GM18498 (cell line): ENCODE data around the gene CRAMP1.

Source experiments
- ATAC-seq: cut with Tn5 transposase; IDR thresholded peaks from one replicate; pipeline ENCODE4 v1.9.1; 2021; ENCODE audit warnings: mild to moderate bottlenecking, moderate library complexity; ENCODE audit not compliant: unreplicated experiment

Gene CRAMP1, protein sequence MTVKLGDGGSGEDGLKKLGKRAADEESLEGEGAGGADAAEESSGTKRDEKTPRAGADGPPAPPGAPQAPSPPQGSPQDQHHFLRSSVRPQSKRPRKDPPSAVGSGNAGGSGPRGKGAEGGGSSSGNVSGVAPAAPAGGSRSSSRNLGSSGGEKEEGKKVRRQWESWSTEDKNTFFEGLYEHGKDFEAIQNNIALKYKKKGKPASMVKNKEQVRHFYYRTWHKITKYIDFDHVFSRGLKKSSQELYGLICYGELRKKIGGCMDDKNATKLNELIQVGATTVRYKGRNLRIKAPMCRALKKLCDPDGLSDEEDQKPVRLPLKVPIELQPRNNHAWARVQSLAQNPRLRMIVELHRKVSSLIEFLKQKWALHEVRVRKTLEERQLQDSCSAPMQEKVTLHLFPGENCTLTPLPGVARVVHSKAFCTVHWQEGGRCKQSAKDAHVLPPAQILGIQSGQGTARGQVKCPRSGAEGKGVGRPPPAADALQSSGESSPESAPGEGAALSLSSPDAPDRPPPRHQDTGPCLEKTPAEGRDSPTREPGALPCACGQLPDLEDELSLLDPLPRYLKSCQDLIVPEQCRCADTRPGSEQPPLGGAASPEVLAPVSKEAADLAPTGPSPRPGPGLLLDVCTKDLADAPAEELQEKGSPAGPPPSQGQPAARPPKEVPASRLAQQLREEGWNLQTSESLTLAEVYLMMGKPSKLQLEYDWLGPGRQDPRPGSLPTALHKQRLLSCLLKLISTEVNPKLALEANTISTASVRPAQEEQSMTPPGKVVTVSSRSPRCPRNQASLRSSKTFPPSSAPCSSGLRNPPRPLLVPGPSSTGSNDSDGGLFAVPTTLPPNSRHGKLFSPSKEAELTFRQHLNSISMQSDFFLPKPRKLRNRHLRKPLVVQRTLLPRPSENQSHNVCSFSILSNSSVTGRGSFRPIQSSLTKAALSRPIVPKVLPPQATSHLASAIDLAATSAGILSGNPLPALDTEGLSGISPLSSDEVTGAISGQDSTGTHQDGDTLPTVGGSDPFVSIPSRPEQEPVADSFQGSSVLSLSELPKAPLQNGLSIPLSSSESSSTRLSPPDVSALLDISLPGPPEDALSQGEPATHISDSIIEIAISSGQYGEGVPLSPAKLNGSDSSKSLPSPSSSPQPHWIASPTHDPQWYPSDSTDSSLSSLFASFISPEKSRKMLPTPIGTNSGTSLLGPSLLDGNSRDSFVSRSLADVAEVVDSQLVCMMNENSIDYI (N-terminal part only)

DNA sequence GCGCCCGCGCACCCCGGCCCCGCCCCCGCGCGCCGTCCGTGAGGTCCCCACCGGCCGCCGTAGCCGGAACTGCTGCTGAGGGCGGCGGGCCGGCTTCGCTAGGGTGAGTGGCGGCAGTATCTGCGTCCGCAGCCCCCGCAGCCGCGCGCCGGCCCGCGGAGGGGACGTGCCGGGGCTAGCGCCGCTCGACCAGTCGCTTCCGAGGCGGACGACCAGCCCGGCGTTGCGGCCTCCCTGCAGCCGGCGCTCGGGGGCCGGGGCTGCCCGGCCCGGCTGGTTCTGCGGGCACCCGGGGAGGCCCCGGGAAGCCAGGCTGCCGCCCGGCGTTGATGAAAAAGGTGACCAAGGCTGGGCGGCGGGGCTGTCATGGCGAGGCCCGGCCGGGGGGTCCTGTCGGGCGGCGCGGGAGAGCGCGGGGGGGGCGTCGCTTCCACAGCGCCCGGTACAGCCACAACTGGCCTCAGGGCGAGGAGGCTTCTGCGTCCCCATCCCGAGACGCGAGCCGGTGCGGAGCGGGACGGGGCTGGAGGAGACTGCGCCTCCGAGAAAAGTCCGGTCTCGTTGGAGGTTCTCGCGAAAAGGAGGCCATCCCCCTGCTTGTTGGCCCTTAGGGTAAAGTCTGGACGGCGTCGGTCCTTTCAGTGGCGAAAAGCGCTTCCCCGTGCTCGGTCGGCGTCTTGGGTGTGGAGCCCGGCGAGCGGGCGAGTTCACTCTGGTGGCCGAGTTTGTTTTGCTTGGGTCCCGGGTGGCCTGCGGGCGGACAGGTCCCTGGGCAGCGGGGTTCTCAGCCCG, at the start of gene CRAMP1:
TSS of gene CRAMP1 (plus strand) at position 41 of the 792 bp plus-strand sequence. CDS start 2,280 bp downstream, outside the sequence.
- ATAC-seq, result no peak

DNA sequence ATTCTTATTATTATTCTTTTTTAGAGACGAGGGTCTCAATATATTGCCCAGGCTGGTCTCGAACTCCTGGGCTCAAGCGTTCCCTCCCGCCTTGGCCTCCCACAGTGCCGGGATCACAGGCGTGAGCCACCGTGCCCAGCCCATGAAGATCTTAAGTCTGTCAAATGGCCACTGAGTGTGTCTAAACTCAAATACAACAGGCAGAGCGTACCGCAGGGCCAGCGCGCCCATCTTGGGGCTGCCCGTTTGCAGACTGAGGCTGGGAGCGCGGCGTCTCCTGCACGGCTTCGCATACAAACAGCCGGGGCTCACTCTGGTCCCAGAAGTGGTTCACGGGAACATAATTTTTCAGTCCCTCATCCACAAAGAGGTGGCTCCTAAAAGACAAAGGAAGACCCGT, 48.4 kb upstream of the CRAMP1 start:
- ATAC-seq, result no peak

DNA sequence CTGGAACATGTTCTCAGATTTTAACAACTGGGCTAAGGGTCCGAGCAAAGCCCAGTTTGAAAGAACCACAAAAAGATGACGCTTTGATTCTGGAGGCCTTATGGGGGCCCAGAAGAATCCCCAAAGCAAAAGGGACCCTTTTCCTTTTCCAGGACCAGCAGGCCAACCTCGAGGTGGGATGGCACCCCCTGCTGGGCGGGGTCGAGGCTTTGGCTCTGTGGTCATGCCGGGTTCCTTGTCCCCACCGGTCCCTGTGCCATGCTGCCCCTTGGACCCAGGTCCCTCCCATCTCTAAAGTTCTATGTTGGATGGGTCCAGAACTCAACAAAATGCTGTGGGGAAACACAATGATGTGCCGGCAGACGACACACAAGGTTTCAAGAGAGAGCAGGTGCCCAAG, 47.8 kb upstream of the CRAMP1 start:
- no peak for ATAC-seq

DNA sequence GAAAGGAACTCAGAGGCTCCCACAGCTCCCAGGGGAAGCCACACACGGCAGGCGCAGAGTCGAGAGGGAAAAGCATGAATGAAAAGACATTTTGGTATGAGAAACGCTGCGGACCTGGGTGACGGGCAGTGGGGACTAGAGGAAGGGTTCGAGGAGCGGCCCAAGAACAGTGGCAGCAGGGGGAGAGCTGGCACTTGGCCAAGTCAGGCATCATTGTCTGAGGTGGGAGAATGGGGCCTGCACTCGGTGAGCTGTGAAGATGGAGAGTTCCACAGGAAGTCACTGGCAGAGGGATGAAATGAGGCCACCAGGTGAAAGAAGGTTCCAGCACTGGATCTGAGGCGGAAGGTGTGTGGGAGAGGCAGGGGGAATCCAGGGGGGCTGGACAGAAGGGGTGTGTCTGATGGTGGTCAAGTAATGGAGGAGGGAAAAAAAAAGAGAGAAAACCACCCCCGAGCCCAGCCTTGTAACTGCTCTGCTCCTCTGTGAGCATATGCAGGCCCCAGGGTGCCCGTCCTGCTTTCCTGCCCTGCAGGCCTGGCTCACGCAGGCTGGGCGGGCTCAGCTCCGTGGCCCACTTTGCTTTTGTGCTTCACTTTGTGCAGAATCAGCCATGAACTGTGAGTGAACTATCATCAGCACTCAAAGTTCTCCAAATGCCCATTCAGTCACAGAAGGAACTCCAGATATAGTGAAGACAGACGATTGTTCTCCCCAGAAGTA, 46.9 kb upstream of the CRAMP1 start:
- no peak for ATAC-seq

DNA sequence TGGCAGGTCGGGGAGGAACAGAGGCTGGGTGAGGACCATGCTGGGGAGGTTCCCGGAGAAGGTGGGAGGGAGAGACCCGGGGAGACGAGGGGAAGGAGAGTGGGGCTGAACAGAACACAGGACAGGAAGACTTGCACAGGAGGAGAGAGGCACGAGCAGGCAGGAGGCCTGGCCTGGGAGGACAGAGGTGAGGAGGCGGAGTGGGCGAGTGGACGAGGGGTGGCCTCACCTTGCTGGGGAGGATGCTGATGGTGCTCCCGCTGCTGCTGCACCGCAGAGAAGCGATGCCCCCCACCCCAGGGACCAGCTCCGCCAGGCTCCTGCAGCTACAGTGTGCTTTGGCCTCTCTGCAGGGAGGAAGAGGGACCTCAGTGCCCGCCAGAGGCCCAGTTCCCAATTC, 44.2 kb upstream of the CRAMP1 start:
- no peak for ATAC-seq

DNA sequence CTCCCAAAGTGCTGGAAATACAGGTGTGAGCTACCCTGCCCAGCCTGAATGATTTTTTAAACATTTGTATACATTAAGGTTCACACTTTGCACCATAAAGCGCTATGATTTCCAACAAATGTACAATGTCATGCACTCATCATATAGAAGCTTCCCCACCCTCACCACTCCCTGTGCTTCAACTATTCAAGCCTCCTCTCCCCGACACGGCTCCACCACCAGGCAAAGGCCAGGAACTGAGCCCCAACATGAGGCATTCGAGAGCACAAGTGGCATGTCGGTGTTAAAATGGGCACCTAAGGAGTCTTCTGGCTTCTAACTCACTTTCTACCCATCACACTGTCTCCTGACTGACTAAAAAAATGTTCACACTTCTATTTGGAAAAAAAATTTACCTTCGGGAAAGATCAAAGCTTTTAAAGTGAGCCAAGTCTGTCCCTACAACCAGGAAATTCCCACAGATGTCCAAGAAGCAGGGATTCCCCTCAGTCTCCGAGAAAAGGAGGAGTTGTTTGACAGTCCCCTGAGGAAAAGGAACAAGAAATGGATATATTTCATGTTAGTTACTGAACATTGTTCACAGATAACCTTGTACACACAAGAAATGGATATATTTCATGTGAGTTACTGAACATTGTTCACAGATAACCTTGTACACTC, 41.0 kb upstream of the CRAMP1 start:
- no peak for ATAC-seq

DNA sequence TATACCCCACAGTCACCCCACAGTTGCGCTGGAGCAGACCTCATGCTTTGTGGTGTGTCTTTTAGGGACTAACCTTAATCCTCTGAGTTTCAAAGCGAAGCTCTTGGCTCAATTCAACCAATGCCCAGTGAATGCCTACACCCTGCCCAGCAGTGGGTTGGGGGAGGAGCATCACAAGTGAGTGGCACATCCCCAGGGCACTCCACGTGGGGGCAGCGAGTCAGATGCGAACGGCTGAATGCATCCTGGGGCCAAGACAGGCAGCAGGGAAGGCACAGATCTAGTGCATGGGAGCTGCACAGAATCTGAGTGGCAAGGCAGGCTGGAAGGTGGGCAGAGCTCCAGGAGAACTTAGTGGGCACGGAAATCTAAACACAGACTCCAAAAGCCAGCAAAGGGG, 39.5 kb upstream of the CRAMP1 start:
- ATAC-seq, result no peak

DNA sequence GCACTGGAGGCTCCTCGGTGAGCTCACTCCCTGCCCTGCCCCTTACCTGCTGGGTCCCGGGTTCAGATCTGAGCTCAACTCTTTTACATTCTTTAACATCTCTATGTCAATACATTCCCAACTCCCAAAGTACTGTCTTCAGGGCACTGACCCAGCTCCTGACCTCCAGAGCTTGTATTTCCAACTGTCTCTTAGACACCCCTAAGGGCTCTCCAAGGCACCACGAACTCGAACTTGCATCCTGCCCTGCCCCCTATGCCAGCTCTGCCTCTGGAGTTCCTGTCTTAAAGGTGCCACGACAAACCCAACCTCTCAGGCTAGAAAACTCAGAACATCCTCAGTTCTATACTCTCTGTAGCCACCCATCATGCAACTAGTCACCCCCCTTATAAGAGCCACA, 38.9 kb upstream of the CRAMP1 start:
- ATAC-seq, result no peak

DNA sequence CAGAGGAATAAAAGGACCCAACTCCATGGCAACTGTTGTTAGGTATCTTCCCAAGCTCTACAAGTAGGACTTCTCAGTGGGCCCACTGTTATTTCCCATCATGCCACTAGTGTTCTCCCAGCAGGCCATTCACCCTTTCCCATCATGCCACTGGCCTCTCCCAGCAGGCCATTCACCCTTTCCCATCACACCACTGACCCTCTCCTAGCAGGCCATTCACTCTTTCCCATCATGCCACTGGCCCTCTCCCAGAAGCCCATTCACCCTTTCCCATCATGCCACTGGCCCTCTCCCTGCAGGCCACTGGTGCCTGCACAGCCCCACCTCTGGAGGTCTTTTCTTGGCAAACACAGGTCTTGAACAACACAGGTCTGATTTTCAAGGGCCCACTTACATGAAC, 36.6 kb upstream of the CRAMP1 start:
- no peak for ATAC-seq

DNA sequence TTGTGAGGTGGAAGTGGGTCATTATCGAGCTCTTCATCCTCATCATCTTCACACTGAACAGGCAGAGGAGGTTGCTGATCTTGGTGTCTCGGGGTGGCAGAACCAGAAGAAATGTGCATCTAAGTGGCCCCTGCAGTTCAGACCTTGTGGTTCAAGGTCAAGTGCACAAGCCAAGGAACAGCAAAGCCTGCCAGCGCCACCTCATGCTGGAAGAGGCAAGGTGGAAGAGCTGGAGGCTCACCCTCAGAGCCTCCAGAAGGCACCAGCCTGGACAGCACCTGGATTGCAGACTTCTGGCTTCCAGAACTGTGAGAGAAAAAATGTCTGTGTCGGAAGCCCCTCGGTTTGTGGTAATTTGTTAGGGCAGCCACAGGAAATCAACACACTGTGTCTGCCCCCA, 32.9 kb upstream of the CRAMP1 start:
- ATAC-seq, result no peak

DNA sequence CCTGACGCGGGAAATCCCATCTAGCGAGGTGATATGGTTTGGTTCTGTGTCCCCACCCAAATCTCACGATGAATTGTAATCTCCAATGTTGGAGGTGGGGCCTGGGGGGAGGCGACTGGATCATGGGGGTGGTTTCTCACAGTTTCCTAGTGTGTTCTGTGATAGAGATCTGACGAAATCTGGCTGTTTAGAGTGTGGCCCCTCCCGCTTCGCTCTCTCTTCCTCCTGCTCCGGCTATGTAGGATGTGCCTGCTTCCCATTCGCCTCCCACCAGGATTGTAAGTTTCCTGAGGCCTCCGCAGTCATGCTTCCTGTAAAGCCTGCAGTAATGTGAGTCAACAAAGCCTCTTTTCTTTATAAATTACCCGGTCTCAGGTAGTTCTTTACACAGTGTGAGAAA, 31.9 kb upstream of the CRAMP1 start:
- no peak for ATAC-seq

DNA sequence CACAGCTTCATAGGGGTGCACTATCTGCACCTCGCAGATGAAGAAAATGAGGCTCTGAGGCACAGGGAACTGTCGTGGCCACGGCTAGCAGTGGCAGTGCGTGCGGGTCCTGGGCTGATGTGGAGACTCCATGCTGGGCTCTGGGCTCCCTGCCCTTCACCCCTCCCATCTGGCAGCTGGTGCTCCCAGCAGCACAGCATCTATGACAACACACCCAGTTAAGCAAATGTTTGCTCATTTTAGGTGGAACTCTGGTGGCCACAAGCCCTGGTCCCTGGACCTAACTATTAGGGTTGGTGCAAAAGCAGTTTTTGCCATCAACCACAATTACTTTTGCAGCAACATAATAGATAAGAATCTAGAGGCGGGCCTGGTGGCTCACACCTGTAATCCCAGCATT, 31.2 kb upstream of the CRAMP1 start:
- ATAC-seq, result no peak

DNA sequence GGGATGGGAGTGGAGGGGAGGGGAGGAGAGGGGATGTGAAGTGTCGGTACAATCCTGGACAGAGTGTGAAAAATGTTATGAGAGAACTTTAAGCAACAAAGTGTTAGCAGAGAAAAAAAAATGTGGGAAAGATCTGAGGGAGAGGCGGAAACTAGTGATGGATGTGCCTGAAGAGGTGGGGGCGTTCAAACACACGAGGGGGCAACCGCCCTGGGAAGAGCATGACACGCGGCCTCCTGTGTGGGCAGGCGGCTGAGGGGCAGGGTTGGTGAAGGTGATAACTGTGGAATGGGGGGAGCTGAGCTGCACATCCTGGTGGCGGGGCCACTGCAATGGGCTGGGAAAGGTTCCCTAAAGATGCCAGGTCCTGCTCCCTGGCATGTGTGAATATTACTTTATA, 30.4 kb upstream of the CRAMP1 start:
- no peak for ATAC-seq

DNA sequence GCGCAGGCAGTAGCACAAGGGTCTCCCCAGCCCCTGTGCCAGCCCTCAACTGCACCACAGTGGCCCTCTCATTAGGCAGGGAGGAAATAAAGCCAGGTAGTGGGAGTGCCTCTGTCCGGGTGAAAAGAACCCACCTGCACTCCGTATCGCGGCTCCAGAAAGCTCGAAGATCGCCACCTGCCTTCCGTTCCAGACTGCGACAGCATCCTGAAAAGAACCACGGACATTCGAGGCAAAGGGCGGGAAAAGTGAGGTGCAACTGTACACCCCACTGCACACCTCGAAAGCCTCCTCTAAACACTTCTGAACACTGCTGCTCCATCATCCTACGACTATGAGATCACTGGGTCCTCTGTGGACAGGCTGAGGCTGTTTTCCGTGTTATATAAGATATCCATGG, 29.0 kb upstream of the CRAMP1 start:
- ATAC-seq, result no peak

DNA sequence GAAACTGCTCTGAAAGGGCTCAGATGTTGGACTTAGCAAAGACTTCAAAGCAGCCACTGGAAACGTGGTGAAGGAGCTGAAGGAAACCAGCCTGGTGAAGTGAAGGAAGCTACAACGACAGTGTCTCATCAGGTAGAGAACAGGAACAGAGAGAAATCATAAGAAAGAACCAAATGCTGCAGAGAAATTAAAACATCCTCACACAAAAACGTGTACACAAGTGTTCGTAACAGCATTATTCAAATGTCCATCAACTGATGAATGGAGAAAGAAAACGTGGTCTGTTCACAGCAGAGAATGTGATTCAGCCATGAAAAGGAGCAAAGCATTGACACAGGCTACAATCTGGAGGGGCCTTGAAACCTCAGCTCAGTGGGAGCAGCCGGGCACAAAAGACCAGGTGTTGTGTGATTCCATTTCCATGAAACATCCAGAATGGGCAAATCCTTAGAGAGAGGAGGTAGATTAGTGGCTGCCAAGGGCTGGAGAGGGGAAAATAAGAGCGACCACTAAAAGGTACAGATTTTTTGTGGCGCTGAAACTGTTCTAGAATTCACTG, 27.2 kb upstream of the CRAMP1 start:
- no peak for ATAC-seq

DNA sequence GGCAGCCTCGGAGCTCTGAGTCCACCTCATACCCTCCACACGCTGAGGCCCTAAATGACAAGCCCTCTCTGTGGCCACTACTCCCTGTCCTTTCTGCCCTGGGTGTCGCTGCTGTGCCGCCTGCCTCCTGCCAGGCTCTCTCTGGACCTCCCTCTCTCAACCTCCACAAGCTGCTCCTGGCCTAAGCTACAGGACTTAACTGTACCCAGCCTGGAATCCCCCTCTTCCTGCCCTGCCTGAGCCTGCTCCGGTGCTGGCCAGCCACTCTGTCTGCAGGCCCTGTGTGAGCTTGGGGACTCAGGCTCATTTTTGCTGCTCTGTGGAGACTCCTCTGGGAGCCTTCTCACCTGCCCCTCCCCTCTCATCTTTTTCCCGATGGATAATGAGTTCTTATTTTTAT, 21.8 kb upstream of the CRAMP1 start:
- no peak for ATAC-seq

DNA sequence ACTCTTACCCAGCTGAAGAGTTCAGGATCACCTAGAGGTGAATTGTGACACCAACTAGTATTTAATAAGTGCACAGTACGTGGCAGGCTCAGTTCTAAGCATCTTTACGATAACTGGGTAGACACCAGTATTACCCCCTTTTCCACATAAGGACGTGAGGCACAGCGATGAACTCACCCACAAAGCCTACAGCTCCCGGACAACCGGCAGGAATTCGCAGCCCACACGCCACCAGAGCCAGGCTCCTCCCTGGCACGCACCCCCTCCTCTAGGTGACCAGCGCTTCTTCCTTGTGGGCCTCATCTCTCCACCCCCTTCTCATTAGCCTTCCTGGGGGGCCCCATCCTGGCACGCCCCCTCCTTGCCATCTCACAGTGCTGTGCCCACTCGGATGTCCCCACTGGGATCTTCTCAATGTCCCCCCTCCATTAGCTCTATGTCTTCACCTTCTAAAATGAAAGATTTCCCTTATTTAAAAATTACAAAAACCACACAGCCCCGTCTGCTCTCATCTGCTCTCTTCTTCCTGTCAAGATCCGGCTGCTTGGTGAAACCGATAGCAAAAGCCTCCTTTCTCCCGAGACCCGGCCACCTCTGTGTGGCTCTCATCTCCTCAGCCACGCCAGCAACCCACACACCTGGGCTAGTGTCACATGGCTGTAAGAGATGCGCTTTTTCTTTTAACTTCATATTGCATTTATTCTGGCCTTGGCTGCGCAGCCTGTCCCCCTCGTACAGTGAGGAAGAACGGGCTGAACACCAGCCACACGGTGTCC, 21.0 kb upstream of the CRAMP1 start:
- no peak for ATAC-seq

DNA sequence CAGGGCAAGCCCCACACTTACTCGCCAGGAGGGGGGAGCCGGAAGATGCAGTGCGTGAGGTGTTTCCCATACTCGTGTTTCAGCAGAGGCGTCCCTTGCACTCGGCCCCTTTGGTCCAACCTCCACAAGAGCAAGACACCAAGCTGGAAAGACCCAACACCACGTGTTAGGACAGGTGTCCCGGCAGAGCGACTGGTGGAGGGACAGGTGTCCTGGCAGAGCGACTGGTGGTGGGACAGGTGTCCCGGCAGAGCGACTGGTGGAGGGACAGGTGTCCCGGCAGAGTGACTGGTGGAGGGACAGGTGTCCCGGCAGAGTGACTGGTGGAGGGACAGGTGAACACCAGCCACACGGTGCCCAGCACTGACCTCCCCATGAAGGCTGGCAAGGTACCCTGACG, 19.7 kb upstream of the CRAMP1 start:
- ATAC-seq, result no peak
